ENCODE results near the gene CD300LG.
"Not testable (repeated sequence)": the region's sequence is repeated elsewhere in the genome, so short reads cannot be mapped to it uniquely, and the experiment has no call there.

The CD300LG gene

GRCh38 chr17:43841282-43841681 lies 5.7 kb upstream of the CD300LG start:
- Histone ChIP-seq H2AFZ (ENCODE audit: low read depth, low read length) (no peak overlapping the region), H2BK15ac (ENCODE audit: low read depth, poor library complexity, severe bottlenecking) (no peak overlapping the region), H4K91ac (ENCODE audit: low read length) (no peak overlapping the region), H3K36me3 (ENCODE audit: control insufficient read depth in 1 of 2, insufficient read depth in 2 of 2, low read depth in 1 of 2, low read length in 2 of 2) (no peaks in the 10 kb centered on the region), H2AK5ac (ENCODE audit: low read length, severe bottlenecking) (no peak overlapping the region), H3K4me1 (ENCODE audit: control insufficient read depth, insufficient read depth, low read depth, low read length) (peaks cover 16% of the 10 kb centered on the region), H3K23ac (ENCODE audit: low read length in 2 of 2) (no peak overlapping the region), H3K79me1 (replicated peaks; ENCODE audit: low read length, poor library complexity, severe bottlenecking) (no peaks in the 10 kb centered on the region), H4K8ac (ENCODE audit: low read length) (no peak overlapping the region), H2BK12ac (ENCODE audit: low read length in 2 of 2) (no peak overlapping the region), H2BK120ac (ENCODE audit: low read depth, low read length) (no peak overlapping the region), H3K27ac (ENCODE audit: low read length, poor library complexity, severe bottlenecking) (peak overlapping the region; percentile 8), H3K9me3 (ENCODE audit: control insufficient read depth, low read length) (no peaks in the 10 kb centered on the region), H2BK5ac (ENCODE audit: low read depth, low read length, poor library complexity, severe bottlenecking) (no peak overlapping the region), H3K18ac (ENCODE audit: low read depth in 1 of 2, low read length in 2 of 2) (no peak overlapping the region), H3K4me3 (ENCODE audit: insufficient read depth in 1 of 2, low read depth in 1 of 2, low read length in 2 of 2) (no peak overlapping the region), H3K4ac (ENCODE audit: low read depth in 1 of 2, low read length in 2 of 2) (no peak overlapping the region), H3K9ac (ENCODE audit: low read length) (no peak overlapping the region), H3K4me2 (ENCODE audit: low read length, poor library complexity, severe bottlenecking) (no peak overlapping the region), H3K14ac (ENCODE audit: low read length in 2 of 2) (no peak overlapping the region), H3K27me3 (ENCODE audit: control insufficient read depth in 1 of 2, insufficient read depth in 1 of 2, low read length in 2 of 2) (peaks cover 5 to 21% of the 10 kb centered on the region in 2 experiments)
- no peak for DNase-seq
- WGBS = 94% methylated on average over 4 of the region's 4 CpGs

DNA sequence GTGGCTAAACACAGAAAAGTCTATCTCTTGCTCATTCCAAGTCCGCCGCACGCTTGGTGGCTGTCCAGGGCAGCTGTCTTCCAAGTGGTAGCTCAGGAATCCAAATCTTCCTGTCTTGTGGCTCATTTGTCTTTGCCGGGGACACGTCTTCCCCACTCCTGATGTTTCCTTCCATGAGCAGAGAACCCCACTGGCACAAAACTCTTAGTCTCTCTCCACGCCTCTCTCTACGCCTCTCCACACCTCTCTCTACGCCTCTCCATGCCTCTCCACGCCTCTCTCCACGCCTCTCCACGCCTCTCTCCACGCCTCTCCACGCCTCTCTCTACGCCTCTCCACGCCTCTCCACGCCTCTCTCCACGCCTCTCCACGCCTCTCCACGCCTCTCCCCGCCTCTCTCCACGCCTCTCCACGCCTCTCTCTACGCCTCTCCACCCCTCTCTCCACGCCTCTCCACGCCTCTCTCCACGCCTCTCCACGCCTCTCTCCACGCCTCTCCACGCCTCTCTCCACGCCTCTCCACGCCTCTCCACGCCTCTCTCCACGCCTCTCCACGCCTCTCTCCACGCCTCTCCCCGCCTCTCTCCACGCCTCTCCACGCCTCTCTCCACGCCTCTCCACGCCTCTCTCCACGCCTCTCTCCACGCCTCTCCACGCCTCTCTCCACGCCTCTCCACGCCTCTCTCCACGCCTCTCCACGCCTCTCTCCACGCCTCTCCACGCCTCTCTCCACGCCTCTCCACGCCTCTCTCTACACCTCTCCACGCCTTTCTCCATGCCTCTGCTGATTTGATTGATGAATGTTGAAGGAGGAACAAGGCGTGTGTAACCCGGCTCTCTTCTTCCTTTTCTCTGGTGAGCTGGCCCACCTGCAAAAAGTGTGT lies 4.6 kb upstream of the CD300LG start:
- 94% methylated on average over 39 of the region's 54 CpGs for WGBS
- H3K14ac ChIP-seq (ENCODE audit: low read length in 2 of 2); H2BK15ac ChIP-seq (ENCODE audit: low read depth, poor library complexity, severe bottlenecking); H2AFZ ChIP-seq (ENCODE audit: low read depth, low read length); H3K18ac ChIP-seq (ENCODE audit: low read depth in 1 of 2, low read length in 2 of 2); H2BK120ac ChIP-seq (ENCODE audit: low read depth, low read length); H3K36me3 ChIP-seq (ENCODE audit: control insufficient read depth in 1 of 2, insufficient read depth in 2 of 2, low read depth in 1 of 2, low read length in 2 of 2); H3K9ac ChIP-seq (ENCODE audit: low read length); H2BK12ac ChIP-seq (ENCODE audit: low read length in 2 of 2); H4K91ac ChIP-seq (ENCODE audit: low read length); H2BK5ac ChIP-seq (ENCODE audit: low read depth, low read length, poor library complexity, severe bottlenecking); H3K9me3 ChIP-seq (ENCODE audit: control insufficient read depth, low read length); H3K27ac ChIP-seq (ENCODE audit: low read length, poor library complexity, severe bottlenecking); H3K4ac ChIP-seq (ENCODE audit: low read depth in 1 of 2, low read length in 2 of 2); DNase-seq; H3K4me2 ChIP-seq (ENCODE audit: low read length, poor library complexity, severe bottlenecking); H4K8ac ChIP-seq (ENCODE audit: low read length); H3K79me1 ChIP-seq (replicated peaks; ENCODE audit: low read length, poor library complexity, severe bottlenecking); H3K23ac ChIP-seq (ENCODE audit: low read length in 2 of 2): not testable (repeated sequence)
- peaks cover 20% of the 10 kb centered on the region for H3K4me1 ChIP-seq (ENCODE audit: control insufficient read depth, insufficient read depth, low read depth, low read length)
- H3K27me3 ChIP-seq (ENCODE audit: control insufficient read depth in 1 of 2, insufficient read depth in 1 of 2, low read length in 2 of 2) = peaks cover 8 to 21% of the 10 kb centered on the region in 2 experiments
- H3K4me3 ChIP-seq (ENCODE audit: insufficient read depth in 1 of 2, low read depth in 1 of 2, low read length in 2 of 2) = peak overlapping the region in 1 of 2 experiments; percentile 51
- H2AK5ac ChIP-seq (ENCODE audit: low read length, severe bottlenecking) = peak overlapping the region; percentile 16

- no peak overlapping the region for H3K18ac ChIP-seq (ENCODE audit: low read depth in 1 of 2, low read length in 2 of 2)
- H2BK120ac ChIP-seq (ENCODE audit: low read depth, low read length) = no peak overlapping the region
- no peaks in the 10 kb centered on the region for H3K9me3 ChIP-seq (ENCODE audit: control insufficient read depth, low read length)
- no peak overlapping the region for H3K9ac ChIP-seq (ENCODE audit: low read length)
- H3K4me3 ChIP-seq (ENCODE audit: insufficient read depth in 1 of 2, low read depth in 1 of 2, low read length in 2 of 2) = no peak overlapping the region
- no peak overlapping the region for H2BK12ac ChIP-seq (ENCODE audit: low read length in 2 of 2)
- H4K8ac ChIP-seq (ENCODE audit: low read length) = no peak overlapping the region
- H3K27me3 ChIP-seq (ENCODE audit: control insufficient read depth in 1 of 2, insufficient read depth in 1 of 2, low read length in 2 of 2) = peaks cover 8 to 26% of the 10 kb centered on the region in 2 experiments
- no peak for DNase-seq
- no peak overlapping the region for H3K23ac ChIP-seq (ENCODE audit: low read length in 2 of 2)
- H3K27ac ChIP-seq (ENCODE audit: low read length, poor library complexity, severe bottlenecking) = no peak overlapping the region
- no peak overlapping the region for H2BK15ac ChIP-seq (ENCODE audit: low read depth, poor library complexity, severe bottlenecking)
- no peak overlapping the region for H2AFZ ChIP-seq (ENCODE audit: low read depth, low read length)
- H3K4me1 ChIP-seq (ENCODE audit: control insufficient read depth, insufficient read depth, low read depth, low read length) = peaks cover 20% of the 10 kb centered on the region
- no peak overlapping the region for H3K4ac ChIP-seq (ENCODE audit: low read depth in 1 of 2, low read length in 2 of 2)
- H2BK5ac ChIP-seq (ENCODE audit: low read depth, low read length, poor library complexity, severe bottlenecking) = no peak overlapping the region
- no peak overlapping the region for H4K91ac ChIP-seq (ENCODE audit: low read length)
- H3K36me3 ChIP-seq (ENCODE audit: control insufficient read depth in 1 of 2, insufficient read depth in 2 of 2, low read depth in 1 of 2, low read length in 2 of 2) = no peaks in the 10 kb centered on the region
- H2AK5ac ChIP-seq (ENCODE audit: low read length, severe bottlenecking) = no peak overlapping the region
- H3K14ac ChIP-seq (ENCODE audit: low read length in 2 of 2) = no peak overlapping the region
- no peaks in the 10 kb centered on the region for H3K79me1 ChIP-seq (replicated peaks; ENCODE audit: low read length, poor library complexity, severe bottlenecking)
- H3K4me2 ChIP-seq (ENCODE audit: low read length, poor library complexity, severe bottlenecking) = no peak overlapping the region
- WGBS = 92% methylated on average over 6 of the region's 7 CpGs
These were observed 4.0 kb upstream of the CD300LG start for GRCh38 chr17:43842975-43843325.

DNA sequence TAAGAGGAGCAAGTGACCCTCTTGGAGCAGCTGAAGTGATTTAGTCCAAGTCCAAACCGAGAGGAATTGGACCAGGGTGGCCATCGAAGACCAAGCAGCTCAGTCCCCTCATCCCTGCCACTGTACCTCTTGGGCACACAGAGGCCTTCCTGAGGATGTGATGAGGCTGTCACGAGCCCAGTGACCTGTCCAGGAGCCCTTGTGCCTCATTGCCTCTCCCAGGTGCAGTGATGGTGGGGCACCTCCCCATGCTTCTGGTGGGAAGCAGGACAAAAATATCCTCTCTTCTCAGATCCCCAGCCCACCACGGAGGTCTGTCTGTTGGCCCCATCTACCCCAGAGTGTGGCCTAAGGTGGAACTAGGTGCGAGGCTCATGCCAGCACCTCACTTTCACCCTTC lies 2.7 kb upstream of the CD300LG start:
- H3K27me3 ChIP-seq (ENCODE audit: control insufficient read depth in 1 of 2, insufficient read depth in 1 of 2, low read length in 2 of 2) = peaks cover 19 to 37% of the 10 kb centered on the region in 2 experiments
- no peak overlapping the region for H2BK12ac ChIP-seq (ENCODE audit: low read length in 2 of 2)
- no peak overlapping the region for H3K4ac ChIP-seq (ENCODE audit: low read depth in 1 of 2, low read length in 2 of 2)
- H2AK5ac ChIP-seq (ENCODE audit: low read length, severe bottlenecking) = peak overlapping the region; percentile 83
- no peak overlapping the region for H3K27ac ChIP-seq (ENCODE audit: low read length, poor library complexity, severe bottlenecking)
- H2BK5ac ChIP-seq (ENCODE audit: low read depth, low read length, poor library complexity, severe bottlenecking) = no peak overlapping the region
- H2BK120ac ChIP-seq (ENCODE audit: low read depth, low read length) = no peak overlapping the region
- H3K18ac ChIP-seq (ENCODE audit: low read depth in 1 of 2, low read length in 2 of 2) = no peak overlapping the region
- H3K9ac ChIP-seq (ENCODE audit: low read length) = no peak overlapping the region
- no peak overlapping the region for H3K4me3 ChIP-seq (ENCODE audit: insufficient read depth in 1 of 2, low read depth in 1 of 2, low read length in 2 of 2)
- H3K14ac ChIP-seq (ENCODE audit: low read length in 2 of 2) = no peak overlapping the region
- H4K91ac ChIP-seq (ENCODE audit: low read length) = no peak overlapping the region
- no peak overlapping the region for H2BK15ac ChIP-seq (ENCODE audit: low read depth, poor library complexity, severe bottlenecking)
- peaks cover 20% of the 10 kb centered on the region for H3K4me1 ChIP-seq (ENCODE audit: control insufficient read depth, insufficient read depth, low read depth, low read length)
- no peak for DNase-seq
- H3K4me2 ChIP-seq (ENCODE audit: low read length, poor library complexity, severe bottlenecking) = no peak overlapping the region
- no peaks in the 10 kb centered on the region for H3K79me1 ChIP-seq (replicated peaks; ENCODE audit: low read length, poor library complexity, severe bottlenecking)
- peak overlapping the region in 1 of 2 experiments; percentile 63 for H3K23ac ChIP-seq (ENCODE audit: low read length in 2 of 2)
- H3K36me3 ChIP-seq (ENCODE audit: control insufficient read depth in 1 of 2, insufficient read depth in 2 of 2, low read depth in 1 of 2, low read length in 2 of 2) = no peaks in the 10 kb centered on the region
- H2AFZ ChIP-seq (ENCODE audit: low read depth, low read length) = no peak overlapping the region
- no peak overlapping the region for H4K8ac ChIP-seq (ENCODE audit: low read length)
- H3K9me3 ChIP-seq (ENCODE audit: control insufficient read depth, low read length) = no peaks in the 10 kb centered on the region
- 80% methylated on average over 3 of the region's 5 CpGs for WGBS

Data from mesenchymal stem cell (in vitro differentiated cells and primary cell).